GM21515 (cell line): ENCODE results near the gene TEF.

Experiments
- ATAC-seq: cut with Tn5 transposase; IDR thresholded peaks from one replicate; pipeline ENCODE4 v1.9.1; 2021; ENCODE audit not compliant: unreplicated experiment

The TEF gene

GRCh38 chr22:41353862-41354575 lies 27.7 kb upstream of the TEF start:
- no peak for ATAC-seq

- ATAC-seq = no peak
Measured at GRCh38 chr22:41354979-41355378, 26.8 kb upstream of the TEF start.

GRCh38 chr22:41355895-41356294 lies 25.8 kb upstream of the TEF start:
- ATAC-seq = no peak

- no peak for ATAC-seq
Measured at GRCh38 chr22:41356430-41357028, 25.2 kb upstream of the TEF start.

GRCh38 chr22:41357191-41357590 lies 24.6 kb upstream of the TEF start:
- no peak for ATAC-seq

GRCh38 chr22:41358927-41359326 lies 22.8 kb upstream of the TEF start:
- ATAC-seq = no peak

GRCh38 chr22:41359376-41359775 lies 22.4 kb upstream of the TEF start:
- ATAC-seq = no peak

- ATAC-seq = no peak
Measured at GRCh38 chr22:41360126-41360525, 21.6 kb upstream of the TEF start.

GRCh38 chr22:41361716-41362310 lies 19.9 kb upstream of the TEF start:
- no peak for ATAC-seq

- no peak for ATAC-seq
Measured at GRCh38 chr22:41362615-41363014, 19.1 kb upstream of the TEF start.

- no peak for ATAC-seq
Measured at GRCh38 chr22:41364233-41364632, 17.5 kb upstream of the TEF start.

- ATAC-seq = no peak
Measured at GRCh38 chr22:41364955-41365354, 16.8 kb upstream of the TEF start.

- no peak for ATAC-seq
Measured at GRCh38 chr22:41365425-41365824, 16.3 kb upstream of the TEF start.

- no peak for ATAC-seq
Measured at GRCh38 chr22:41366323-41367029, 15.3 kb upstream of the TEF start.

- no peak for ATAC-seq
Measured at GRCh38 chr22:41367039-41367679, 14.6 kb upstream of the TEF start.

GRCh38 chr22:41367680-41368542 lies 13.8 kb upstream of the TEF start:
- ATAC-seq = no peak

GRCh38 chr22:41368543-41369423 lies 13.0 kb upstream of the TEF start:
- ATAC-seq = no peak

- no peak for ATAC-seq
Measured at GRCh38 chr22:41369424-41369745, 12.4 kb upstream of the TEF start.

- no peak for ATAC-seq
Measured at GRCh38 chr22:41369837-41370236, 11.9 kb upstream of the TEF start.

GRCh38 chr22:41377846-41378245 lies 3.9 kb upstream of the TEF start:
- no peak for ATAC-seq
